DOHH2 (cell line): Measurements from ENCODE around the gene COX4I1.

Experiments
- EZH2phosphoT487 ChIP-seq: fragments of 200-600 bp; sonication (generic); IDR thresholded peaks from 2 replicates; pipeline ENCODE4 v1.6.1; 2017; ENCODE audit warnings: borderline replicate concordance, mild to moderate bottlenecking, antibody characterized with exemption, low read length, moderate library complexity, mixed read lengths
- TF ChIP-seq, protein P1 (sequence below): fragments of 200-600 bp; sonication (generic); IDR thresholded peaks from one replicate; pipeline ENCODE4 v1.5.1; 2014; ENCODE audit warnings: antibody characterized with exemption, mild to moderate bottlenecking, low read depth, low read length; ENCODE audit not compliant: poor library complexity, severe bottlenecking

DNA sequence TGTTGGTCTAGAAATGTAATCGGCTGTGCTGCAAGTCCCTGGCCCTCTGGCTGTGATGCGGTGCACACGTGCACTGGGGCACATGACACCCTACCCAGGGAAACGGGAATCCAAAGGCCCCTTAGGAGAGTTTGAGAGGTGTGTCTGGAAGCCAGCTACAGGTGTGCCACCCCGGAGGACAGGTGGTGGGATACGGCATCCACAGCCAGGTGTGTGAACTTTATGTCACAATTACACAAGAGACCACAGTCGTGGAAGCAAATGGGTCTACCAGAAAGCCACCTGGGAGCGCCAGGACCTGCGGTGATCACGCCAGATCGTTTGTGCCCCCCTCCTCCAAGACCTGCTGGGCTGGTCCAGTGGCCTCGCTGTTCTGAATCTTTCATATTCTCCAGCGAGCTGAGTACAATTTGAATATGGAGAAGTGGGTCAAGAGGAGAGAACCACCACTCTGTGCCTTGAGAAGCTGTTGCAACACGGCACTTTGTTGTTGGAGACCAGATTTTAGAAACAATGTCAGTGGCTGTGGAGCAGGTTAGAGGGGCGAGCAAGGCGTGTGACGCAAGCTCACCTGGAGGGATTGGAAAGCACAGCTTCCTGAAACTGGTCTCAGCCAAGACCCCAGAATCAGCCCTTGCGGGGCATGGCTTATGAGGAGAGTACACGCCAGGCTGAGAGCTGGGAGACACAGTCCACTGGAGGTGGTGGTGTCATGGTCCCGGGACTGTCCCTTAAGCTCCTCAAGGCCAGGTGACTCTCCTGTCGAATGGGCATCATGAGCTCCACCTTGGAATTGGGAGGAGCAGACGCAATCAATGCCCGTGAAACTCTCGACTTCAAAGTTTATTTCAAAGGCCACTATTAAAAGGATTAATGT, 37.4 kb downstream of the COX4I1 start:
- TF ChIP-seq, protein P1, sequence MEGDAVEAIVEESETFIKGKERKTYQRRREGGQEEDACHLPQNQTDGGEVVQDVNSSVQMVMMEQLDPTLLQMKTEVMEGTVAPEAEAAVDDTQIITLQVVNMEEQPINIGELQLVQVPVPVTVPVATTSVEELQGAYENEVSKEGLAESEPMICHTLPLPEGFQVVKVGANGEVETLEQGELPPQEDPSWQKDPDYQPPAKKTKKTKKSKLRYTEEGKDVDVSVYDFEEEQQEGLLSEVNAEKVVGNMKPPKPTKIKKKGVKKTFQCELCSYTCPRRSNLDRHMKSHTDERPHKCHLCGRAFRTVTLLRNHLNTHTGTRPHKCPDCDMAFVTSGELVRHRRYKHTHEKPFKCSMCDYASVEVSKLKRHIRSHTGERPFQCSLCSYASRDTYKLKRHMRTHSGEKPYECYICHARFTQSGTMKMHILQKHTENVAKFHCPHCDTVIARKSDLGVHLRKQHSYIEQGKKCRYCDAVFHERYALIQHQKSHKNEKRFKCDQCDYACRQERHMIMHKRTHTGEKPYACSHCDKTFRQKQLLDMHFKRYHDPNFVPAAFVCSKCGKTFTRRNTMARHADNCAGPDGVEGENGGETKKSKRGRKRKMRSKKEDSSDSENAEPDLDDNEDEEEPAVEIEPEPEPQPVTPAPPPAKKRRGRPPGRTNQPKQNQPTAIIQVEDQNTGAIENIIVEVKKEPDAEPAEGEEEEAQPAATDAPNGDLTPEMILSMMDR: no peak
- TF ChIP-seq EZH2phosphoT487: no peak
